NCI-H1694 (cell line): ENCODE measurements around the gene MEIOSIN.
"Not testable (repeated sequence)": the region's sequence is repeated elsewhere in the genome, so short reads cannot be mapped to it uniquely, and the experiment has no call there.

Experiments used
- DNase-seq: peaks from one replicate; lab custom pipeline; 2025; lab: John Stamatoyannopoulos, UW

MEIOSIN gene

DNA sequence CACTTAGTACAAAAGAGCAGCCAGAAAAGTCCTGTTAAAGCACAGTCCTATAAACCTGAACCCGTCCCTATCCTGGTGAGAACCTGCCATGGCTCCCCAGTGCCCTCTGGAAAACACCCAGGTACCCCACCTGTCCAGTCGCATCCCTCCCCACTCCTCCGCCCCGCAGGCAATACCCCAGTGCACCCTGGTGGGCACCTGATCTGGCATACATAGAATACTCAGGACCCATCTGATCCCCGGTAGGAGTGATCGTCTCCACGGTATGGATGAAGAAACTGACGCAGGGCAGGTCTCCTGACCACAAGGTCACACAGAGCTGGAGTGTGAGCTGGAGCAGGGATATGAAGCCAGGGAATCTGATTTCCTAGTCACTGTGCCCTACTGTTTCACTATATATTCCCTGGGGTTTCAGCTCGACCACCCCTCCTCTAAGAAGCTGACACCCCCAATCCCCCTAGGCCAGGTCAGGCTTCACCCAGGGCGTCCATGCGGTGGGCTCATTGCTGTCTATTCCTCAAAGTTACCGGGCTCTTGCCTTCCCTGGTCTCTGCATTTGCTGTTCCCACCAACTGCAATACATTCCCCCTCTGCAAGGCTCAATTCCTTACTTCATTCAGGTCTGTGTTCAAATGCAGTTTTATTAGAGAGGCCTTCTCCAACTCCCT, 15.1 kb upstream of the MEIOSIN start:
- DNase-seq = no peak

DNA sequence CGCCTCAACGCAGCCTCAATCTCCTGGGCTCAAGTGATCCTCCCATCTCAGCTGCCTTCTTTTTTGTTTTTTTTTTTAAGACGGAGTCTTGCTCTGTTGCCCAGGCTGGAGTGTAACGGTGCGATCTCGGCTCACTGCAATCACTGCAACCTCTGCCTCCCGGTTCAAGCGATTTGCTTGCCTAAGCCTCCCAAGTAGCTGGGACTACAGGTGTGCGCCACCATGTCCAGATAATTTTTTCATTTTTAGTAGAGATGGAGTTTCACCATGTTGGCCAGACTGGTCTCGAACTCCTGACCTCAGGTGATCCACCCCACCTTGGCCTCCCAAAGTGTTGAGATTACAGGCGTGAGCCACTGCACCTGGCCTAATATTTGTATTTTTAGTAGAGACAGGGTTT, 13.2 kb upstream of the MEIOSIN start:
- not testable (repeated sequence) for DNase-seq

- not testable (repeated sequence) for DNase-seq
These were observed 4.6 kb upstream of the MEIOSIN start for GRCh38 chr19:45728683-45729082.

DNA sequence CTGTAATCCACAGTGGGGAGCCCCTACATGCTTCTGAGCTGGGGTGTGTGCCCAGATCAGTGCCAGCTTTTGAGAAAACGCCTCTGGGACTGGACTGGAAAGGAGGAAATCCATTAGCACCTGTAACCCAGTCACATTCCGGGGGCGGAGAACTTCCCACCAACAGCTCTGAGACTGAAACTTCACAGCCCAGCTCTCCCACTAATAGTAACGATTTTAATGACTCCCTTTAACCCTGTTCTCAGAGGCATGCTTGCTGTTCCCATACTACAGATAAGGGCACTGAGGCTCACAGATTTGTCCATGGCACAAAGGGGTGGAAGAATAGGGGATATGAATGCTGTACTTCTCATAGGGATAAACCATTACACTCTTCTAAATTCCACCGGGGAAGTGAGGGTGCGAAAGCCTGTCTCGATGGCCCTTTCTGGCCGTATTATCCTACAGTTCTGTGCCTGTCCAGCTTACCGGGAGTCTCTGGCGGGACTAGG, 3.4 kb upstream of the MEIOSIN start:
- no peak for DNase-seq

DNA sequence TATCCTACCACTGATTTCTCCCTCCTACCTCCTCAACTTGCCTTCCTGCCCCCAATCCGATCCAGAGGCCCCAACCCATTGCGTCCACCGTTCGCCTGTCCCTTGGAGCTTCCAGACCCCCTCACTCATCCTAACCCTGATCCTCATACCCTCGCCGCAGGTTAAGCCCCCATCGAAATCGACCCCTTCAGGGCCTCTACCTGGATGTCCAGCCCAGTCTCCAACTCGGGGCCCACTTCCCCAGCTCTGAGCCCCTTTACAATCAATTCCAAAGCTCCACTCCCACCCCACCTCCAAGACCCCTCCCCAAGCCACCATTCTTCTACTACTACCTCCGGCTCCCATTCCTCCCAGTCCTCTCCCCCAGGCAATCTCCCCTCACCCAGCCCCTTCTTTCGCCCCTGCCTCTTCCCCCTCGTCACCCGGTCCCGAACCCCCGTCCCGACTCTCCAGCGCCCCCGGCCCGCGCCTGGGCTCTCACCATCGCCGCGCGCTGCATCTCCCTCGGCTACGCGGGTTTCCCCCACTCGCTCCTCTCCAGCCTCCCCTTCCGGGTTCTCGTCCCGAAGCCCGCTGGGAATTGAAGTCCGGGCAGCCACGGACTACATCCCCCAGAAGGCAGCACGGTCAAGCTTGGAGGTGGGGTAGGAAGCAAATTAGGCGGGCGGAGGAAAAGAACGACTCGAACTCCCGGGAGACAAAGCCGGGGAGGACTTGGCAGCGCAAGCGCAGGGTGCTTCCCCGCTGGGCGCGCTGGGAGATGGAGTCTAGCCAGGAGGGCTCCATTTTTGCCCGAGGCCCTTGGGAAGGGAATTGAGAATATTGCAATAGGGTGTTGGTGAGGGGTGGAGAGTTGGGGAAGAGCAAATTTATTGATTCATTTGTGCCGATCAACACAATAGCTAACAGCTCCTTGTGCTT, 2.6 kb upstream of the MEIOSIN start, which contains the start of gene FBXO46:
FBXO46 (minus strand) TSS at position 529 of the 921 bp plus-strand sequence. CDS start 17,401 bp downstream, outside the sequence.
- DNase-seq = peak; percentile 98

DNA sequence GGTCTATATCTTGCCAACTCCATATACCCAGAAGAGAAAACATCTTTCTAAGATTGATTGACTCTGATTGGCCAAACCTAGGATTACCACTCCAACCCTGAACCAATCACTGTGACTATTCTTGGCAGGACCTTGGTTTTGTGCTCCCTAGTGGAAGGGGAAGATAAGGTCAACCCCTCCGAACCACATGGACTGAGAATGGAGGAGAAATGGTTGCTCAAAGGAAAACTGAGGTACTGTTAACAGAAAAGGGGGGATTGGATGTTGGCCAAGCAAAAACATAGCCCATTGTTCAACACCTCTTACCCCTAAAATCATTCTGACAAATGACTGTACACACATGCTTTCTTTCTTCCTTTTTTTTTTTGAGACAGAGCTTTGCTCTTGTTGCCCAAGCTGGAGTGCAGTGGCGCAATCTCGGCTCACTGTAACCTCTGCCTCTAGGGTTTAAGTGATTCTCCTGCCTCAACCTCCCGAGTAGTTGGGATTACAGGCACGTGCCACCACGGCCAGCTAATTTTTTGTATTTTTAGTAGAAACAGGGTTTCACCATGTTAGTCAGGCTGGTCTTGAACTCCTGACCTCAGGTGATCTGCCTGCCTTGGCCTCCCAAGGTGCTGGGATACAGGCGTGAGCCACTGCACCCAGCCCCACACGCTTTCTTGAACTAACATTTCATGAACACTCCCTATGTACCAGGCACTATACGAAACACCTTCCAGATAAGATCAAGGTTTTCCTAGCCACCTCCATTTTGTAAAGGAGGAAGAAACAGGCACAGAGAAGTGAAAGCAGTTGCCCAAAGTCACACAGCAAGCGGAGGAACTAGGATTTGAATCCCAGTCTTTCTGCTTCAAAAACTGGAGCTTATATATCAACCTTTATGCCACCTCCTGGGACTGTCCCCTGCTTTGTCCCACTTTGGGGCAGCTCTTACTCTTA, 6.5 kb downstream of the MEIOSIN start:
- DNase-seq = no peak

GRCh38 chr19:45742969-45743368, 9.7 kb downstream of the MEIOSIN start:
- no peak for DNase-seq

GRCh38 chr19:45745606-45746005, 12.4 kb downstream of the MEIOSIN start:
- DNase-seq = no peak

GRCh38 chr19:45746866-45747265, 13.6 kb downstream of the MEIOSIN start:
- no peak for DNase-seq

DNA sequence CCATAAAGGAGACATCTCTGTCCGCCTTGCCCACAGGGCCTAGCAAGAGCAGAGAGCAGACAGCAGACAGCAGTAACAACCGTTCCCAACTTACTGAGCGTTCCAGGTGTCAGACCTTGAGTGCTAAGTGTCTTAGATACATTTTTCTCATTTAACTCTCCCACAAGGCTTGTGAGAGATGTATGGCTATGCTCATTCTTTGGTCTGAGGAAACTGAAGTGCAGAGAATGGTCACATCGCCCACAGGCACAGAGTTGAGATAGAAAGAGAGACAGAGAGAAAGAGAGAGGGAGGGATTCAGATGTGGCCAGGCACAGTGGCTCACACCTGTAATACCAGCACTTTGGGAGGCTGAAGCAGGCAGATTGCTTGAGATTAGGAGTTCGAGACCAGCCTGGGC, 14.3 kb downstream of the MEIOSIN start:
- DNase-seq = no peak

GRCh38 chr19:45751483-45751882, 18.2 kb downstream of the MEIOSIN start:
- not testable (repeated sequence) for DNase-seq

DNA sequence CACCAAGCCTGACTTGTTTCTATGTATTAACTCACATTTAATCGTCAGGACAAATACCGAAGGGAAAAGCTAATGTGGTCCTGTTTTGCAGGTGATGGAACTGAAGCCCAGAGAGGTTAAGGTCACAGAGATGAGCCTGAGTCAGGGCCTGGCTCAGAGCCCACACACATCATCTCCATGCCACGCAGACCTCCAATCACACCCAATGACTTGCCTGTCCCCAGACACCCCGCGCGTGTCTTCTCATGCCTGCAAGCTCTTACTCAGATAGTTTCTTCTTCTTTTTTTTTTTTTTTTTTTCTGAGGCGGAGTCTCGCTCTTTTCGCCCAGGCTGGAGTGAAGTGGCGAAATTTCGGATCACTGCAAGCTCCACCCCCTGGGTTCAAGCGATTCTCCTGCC, 19.4 kb downstream of the MEIOSIN start:
- DNase-seq = no peak

- no peak for DNase-seq
These were observed 20.3 kb downstream of the MEIOSIN start for GRCh38 chr19:45753548-45753947.

GRCh38 chr19:45754323-45754722, 21.1 kb downstream of the MEIOSIN start:
- no peak for DNase-seq

- DNase-seq = no peak
These were observed 24.5 kb downstream of the MEIOSIN start for GRCh38 chr19:45757695-45758094.

DNA sequence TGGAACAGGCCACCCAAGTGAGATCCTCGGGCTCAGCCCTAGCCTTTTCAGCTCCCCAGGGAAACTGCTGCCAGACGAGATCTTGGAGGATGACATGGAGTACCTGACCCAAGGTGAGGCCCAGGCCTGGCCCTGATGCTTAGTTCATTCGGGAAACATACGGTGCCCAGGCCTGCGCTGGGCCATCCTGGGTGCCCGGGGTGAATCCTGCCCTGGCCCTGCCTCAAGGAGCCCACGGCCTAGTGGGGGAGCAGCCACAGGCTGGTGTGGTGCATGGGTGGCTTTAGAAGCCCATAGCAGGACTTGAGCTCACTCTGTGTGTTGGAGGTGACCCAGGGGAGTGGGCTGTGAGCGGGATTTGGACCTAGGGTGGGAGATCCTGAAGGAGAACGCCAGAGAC, 25.7 kb downstream of the MEIOSIN start:
- no peak for DNase-seq

DNA sequence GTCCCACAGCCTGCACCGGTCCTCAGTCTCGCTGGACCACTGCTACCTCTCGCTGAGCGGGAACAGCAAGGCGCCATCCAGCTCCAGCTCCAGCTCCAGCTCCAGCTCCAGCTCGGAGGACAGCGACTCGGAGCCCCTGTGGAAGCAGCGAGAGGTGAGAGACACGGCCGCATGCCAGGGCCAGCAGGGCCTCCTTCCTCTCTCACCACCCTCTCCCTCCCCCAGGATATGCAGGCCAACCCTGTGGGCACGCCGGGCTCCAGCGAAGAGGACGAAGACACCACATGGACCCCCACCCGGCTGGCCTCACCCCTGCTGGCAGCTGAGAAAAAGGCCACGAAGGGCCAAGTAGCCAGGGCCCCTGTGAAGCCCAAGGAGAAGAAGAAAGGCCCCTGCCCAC, 28.5 kb downstream of the MEIOSIN start:
- DNase-seq = no peak

DNA sequence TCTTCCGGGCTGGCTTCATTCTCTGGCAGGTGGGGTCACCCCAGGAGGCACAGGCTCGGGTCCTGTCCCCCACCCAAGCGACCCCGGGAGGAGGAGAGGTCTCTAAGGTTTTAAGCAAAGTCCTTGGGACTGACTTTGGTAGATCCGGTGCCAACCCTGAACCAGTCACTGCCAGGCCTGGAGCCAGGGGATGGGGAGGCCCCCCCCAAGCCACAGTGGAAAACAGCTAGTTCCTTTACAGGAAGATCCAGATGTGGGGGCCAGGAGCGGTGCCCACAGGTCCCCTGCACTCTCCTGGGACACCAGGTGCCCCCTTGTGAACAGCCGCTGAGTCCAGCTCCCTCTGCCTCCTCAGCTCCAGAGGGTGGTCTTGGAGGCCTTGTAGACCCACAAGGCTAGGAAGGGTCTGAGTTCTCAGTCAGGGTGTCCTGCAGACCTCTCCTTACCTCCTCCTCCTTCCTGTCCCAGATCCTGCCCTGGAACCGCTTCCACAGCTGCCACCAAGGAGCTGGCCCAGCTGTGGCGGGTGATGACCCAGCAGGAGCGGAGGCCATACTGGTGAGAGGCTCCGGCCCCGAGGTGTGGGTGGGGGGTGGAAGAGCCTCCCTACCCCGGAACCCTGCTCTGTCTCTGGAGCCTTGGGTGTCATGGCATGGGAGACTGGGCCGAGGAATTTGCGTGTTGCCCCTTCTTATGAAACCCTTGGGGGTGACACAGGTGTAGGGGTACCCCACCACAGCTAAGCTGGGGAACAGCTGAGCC, 29.8 kb downstream of the MEIOSIN start:
- no peak for DNase-seq

DNA sequence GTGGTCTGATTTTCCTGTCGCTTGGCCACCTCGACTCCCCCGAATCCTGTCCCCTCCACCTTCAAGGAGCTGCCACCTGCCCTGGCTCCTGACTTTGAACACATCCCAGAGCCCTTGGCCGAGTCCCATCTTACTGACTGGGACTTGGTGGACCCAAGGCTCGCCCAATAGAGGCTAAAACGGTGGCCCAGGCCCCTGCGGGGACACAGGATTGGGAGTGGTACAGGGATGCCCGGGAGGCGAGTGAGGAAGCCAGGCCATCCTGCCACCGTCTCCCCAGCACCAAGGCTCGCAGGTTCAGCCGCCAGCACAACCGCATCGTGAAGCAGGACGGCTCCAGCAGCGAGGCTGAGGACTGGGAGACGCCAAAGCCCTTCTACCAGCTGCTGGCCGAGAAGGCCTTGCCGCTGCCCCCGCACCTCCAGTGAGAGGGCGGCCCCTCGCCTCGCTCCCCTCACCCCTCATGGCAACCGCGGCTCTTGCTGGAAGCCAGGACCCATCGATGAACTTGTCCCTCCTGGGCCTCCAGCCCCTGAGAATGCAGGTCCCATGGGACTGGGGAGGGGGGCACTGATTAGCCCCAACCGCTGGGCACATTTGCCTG, 30.6 kb downstream of the MEIOSIN start:
- DNase-seq = no peak

- no peak for DNase-seq
These were observed 31.2 kb downstream of the MEIOSIN start for GRCh38 chr19:45764475-45764874.
